ENCODE measurements around the gene CHD2.

CHD2 gene

GRCh38 chr15:92886042-92886537 is 14.0 kb upstream of the CHD2 start:
- TF ChIP-seq CTCF (IDR thresholded peaks at IDR 0.05; ENCODE audit: borderline replicate concordance, insufficient read depth, low read depth, low read length), result no peak
- H3K4me3 ChIP-seq (ENCODE audit: low read depth, low read length), result no peak overlapping the region

GRCh38 chr15:92886815-92887214 is 13.3 kb upstream of the CHD2 start:
- TF ChIP-seq CTCF (IDR thresholded peaks at IDR 0.05; ENCODE audit: borderline replicate concordance, insufficient read depth, low read depth, low read length), result no peak
- H3K4me3 ChIP-seq (ENCODE audit: low read depth, low read length), result no peak overlapping the region

- H3K4me3 ChIP-seq (ENCODE audit: low read depth, low read length), result no peak overlapping the region
- TF ChIP-seq CTCF (IDR thresholded peaks at IDR 0.05; ENCODE audit: borderline replicate concordance, insufficient read depth, low read depth, low read length), result no peak
Measured at GRCh38 chr15:92887869-92888268, 12.3 kb upstream of the CHD2 start.

GRCh38 chr15:92889390-92890107 is 10.6 kb upstream of the CHD2 start:
- TF ChIP-seq CTCF (IDR thresholded peaks at IDR 0.05; ENCODE audit: borderline replicate concordance, insufficient read depth, low read depth, low read length), result no peak
- H3K4me3 ChIP-seq (ENCODE audit: low read depth, low read length), result no peak overlapping the region

GRCh38 chr15:92891533-92892200 is 8.5 kb upstream of the CHD2 start:
- TF ChIP-seq CTCF (IDR thresholded peaks at IDR 0.05; ENCODE audit: borderline replicate concordance, insufficient read depth, low read depth, low read length), result no peak
- no peak overlapping the region for H3K4me3 ChIP-seq (ENCODE audit: low read depth, low read length)

GRCh38 chr15:92892201-92892555 is 7.9 kb upstream of the CHD2 start:
- TF ChIP-seq CTCF (IDR thresholded peaks at IDR 0.05; ENCODE audit: borderline replicate concordance, insufficient read depth, low read depth, low read length), result no peak
- H3K4me3 ChIP-seq (ENCODE audit: low read depth, low read length), result no peak overlapping the region

- no peak overlapping the region for H3K4me3 ChIP-seq (ENCODE audit: low read depth, low read length)
- no peak for TF ChIP-seq CTCF (IDR thresholded peaks at IDR 0.05; ENCODE audit: borderline replicate concordance, insufficient read depth, low read depth, low read length)
Measured at GRCh38 chr15:92893200-92893599, 6.9 kb upstream of the CHD2 start.
